OCI-LY7 (cell line): ENCODE results near the gene ZC3H4.

Experiments used
- CTCF ChIP-seq: fragments of 200-600 bp; sonication (generic); conservative IDR thresholded peaks from 2 replicates; pipeline ENCODE4 v1.5.1; 2014; ENCODE audit warnings: mild to moderate bottlenecking, antibody characterized with exemption, low read length, moderate library complexity, mixed read lengths
- EZH2phosphoT487 ChIP-seq: fragments of 200-600 bp; sonication (generic); IDR thresholded peaks from 2 replicates; pipeline ENCODE4 v1.6.1; 2018; ENCODE audit warnings: low read depth, borderline replicate concordance, mild to moderate bottlenecking, mixed run types, antibody characterized with exemption, low read length, moderate library complexity, mixed read lengths

- TF ChIP-seq CTCF: no peak
- no peak for TF ChIP-seq EZH2phosphoT487
Observed at GRCh38 chr19:47028195-47028601, 85.4 kb downstream of the ZC3H4 start.
